LNCaP clone FGC (cell line): Measurements from ENCODE around the gene PLCB1.

Source experiments
- DNase-seq: peaks from one replicate; pipeline ENCODE4 v3.0.0-alpha.2; 2011; ENCODE audit warnings: low read depth
- H3K4me3 ChIP-seq: 2 replicates; pipeline ENCODE4 v1.5.1; 2011; ENCODE audit warnings: mild to moderate bottlenecking, low read depth, low read length, control low read depth
- TF ChIP-seq, protein P1 (sequence below): IDR thresholded peaks from 2 replicates; pipeline ENCODE4 v1.5.1; 2012; ENCODE audit warnings: mild to moderate bottlenecking; ENCODE audit not compliant: control insufficient read depth, insufficient read depth; ENCODE audit errors: extremely low read depth

PLCB1 gene

DNA sequence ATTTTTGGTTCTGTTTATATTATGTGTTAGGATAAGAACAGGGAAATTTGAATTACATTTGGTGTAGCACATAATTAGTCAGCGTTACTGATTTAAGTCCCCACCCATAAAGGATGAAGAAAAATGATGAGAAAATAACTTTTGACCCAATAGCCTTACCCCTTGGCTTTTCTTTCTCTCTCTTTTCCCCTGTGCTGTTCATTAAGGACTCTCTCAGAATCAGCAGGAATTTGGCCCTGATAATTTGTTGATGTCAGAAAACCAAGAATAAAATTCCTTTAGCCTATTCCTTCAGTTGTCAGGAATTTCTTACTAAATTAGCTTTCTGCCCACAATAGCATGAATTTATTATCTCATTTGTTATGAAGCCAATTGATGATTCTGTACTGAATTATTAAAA is 18.5 kb downstream of the PLCB1 start:
- no peak for DNase-seq
- TF ChIP-seq, protein P1, sequence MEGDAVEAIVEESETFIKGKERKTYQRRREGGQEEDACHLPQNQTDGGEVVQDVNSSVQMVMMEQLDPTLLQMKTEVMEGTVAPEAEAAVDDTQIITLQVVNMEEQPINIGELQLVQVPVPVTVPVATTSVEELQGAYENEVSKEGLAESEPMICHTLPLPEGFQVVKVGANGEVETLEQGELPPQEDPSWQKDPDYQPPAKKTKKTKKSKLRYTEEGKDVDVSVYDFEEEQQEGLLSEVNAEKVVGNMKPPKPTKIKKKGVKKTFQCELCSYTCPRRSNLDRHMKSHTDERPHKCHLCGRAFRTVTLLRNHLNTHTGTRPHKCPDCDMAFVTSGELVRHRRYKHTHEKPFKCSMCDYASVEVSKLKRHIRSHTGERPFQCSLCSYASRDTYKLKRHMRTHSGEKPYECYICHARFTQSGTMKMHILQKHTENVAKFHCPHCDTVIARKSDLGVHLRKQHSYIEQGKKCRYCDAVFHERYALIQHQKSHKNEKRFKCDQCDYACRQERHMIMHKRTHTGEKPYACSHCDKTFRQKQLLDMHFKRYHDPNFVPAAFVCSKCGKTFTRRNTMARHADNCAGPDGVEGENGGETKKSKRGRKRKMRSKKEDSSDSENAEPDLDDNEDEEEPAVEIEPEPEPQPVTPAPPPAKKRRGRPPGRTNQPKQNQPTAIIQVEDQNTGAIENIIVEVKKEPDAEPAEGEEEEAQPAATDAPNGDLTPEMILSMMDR: no peak
- no peak overlapping the region for H3K4me3 ChIP-seq

DNA sequence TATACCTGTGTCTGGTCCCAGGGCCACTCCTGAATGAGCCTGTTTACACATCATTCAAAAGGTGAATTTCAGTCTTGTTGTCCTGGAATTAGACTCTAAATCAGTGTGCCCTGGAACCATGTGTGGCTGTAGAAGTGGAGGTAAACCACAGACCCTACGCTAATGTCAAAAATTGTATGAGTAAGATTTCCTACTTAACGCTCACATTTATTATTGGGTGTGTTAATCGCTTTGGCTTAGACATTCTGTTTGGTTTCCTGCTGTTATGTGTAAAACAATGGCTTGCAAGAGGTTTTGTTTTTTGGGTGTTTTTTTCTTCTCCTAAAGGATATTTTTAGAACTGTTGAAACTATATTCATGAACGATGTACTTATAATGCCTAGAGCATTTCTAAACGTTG is 19.3 kb downstream of the PLCB1 start:
- H3K4me3 ChIP-seq: no peak overlapping the region

DNA sequence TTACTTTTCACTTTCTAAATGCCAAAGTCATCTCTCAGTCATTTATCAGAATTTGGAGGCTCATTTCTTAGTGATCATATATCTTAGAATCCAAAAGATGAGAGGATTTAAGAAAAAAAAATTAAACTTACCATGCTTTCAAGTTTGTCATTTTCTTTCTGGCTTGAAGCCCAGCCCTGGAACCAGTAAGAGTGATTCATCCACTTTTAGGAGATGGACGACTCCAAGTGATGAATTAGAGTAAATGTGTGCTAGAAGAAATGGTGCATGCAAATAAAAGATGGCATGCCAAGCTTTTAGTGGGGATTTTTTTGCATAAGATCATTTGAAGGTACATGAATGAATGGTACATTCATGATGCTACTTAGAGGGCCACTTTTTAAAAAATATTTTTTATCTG is 20.1 kb downstream of the PLCB1 start:
- no peak overlapping the region for H3K4me3 ChIP-seq
- TF ChIP-seq, protein P1: no peak
- no peak for DNase-seq

More for the DNA sequence above, 19.3 kb downstream of the PLCB1 start:
- TF ChIP-seq, protein P1: no peak
- no peak for DNase-seq

DNA sequence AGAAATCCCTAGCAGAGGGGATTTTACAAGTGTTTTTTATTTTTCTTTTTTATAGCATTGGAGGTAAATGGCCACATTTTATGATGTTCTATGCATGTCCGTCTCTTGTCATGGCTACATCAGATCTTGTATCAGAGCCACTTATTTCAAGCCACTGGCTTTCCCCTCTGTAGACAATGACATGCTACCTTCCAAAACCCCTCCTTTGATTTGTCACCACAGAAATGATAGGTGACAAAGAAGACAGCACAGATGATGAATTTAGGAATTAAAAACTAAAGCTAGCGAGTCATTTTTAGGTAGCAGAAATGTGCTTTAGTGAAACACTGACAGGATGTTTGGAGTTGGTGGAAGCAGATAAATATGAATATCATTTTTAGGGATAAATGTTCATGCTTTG is 20.8 kb downstream of the PLCB1 start:
- TF ChIP-seq, protein P1: no peak
- DNase-seq: no peak
- H3K4me3 ChIP-seq: no peak overlapping the region

DNA sequence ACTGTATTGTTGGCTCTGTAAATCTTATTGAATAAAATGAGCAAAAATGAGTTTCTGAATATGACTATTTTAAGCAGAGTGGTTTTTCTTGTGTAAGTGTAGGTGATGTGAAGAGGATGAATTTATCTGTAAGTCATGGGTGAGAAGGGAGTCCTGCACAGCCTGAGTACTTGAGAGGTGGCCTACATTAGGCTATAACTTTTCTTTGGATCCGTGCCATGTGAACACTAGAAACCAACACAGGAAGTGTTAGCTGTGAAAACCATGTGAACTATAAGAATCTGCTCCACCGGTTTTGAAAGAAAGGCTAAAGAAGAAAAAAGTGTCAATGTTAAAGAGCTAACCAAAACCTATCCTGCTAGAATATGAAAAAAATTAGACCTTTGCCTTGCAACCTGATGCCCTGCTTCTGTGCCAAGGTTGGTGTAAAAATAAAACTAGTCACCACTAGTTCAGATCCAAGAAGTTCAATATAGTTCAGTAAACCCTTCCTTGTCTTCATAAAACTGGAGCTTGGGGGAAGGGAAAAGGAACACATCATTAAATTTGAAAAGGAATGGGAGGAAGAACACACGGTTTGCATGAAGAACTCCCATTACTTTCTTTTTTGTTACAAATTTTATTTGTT is 21.3 kb downstream of the PLCB1 start:
- TF ChIP-seq, protein P1: no peak
- no peak overlapping the region for H3K4me3 ChIP-seq
- peak; percentile 46 for DNase-seq

DNA sequence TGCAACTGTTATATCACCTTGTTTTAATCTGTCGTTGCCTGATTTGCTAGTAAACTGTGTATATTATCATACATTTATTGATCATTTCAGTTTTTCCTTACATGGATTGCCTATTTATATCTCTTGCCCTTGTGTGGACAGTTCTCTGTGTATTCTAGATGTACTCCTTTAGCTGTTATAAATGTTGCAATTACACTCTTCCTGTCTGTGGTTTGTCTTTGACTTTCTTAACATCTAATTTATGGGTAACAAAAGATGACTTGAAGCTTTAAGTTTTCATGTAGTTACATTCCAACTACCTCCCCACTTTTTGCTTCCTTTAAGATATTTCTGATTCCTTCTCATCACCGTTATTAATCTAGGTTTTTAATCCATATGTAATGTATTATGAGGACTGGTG is 22.6 kb downstream of the PLCB1 start:
- no peak overlapping the region for H3K4me3 ChIP-seq
- no peak for DNase-seq
- TF ChIP-seq, protein P1: no peak

DNA sequence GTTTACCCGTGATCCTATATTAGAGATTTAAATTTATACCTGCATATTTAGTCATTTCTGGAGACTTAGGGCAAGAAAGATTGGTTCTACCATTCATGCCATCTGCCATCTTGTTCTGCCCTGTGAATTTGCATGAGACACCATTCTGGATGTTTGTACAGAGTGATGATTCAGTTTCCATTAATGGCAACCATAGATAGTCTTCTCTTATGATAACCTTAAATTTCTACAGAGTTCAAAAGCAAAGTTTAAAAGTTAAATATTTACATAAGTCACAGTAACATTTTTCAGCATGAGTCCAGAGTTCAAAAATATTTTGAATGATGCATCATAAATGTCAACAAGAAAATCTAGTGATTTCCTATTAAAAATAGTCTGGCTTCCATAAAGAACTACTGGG is 23.2 kb downstream of the PLCB1 start:
- TF ChIP-seq, protein P1: no peak
- no peak overlapping the region for H3K4me3 ChIP-seq
- no peak for DNase-seq
